NCI-H1930 (cell line): ENCODE results near the gene NARF.
"Not testable (repeated sequence)": the region's sequence is repeated elsewhere in the genome, so short reads cannot be mapped to it uniquely, and the experiment has no call there.

Experiments used
- DNase-seq, 2 experiments: peaks; one replicate each; lab custom pipeline; 2025; lab: John Stamatoyannopoulos, UW

NARF gene

DNA sequence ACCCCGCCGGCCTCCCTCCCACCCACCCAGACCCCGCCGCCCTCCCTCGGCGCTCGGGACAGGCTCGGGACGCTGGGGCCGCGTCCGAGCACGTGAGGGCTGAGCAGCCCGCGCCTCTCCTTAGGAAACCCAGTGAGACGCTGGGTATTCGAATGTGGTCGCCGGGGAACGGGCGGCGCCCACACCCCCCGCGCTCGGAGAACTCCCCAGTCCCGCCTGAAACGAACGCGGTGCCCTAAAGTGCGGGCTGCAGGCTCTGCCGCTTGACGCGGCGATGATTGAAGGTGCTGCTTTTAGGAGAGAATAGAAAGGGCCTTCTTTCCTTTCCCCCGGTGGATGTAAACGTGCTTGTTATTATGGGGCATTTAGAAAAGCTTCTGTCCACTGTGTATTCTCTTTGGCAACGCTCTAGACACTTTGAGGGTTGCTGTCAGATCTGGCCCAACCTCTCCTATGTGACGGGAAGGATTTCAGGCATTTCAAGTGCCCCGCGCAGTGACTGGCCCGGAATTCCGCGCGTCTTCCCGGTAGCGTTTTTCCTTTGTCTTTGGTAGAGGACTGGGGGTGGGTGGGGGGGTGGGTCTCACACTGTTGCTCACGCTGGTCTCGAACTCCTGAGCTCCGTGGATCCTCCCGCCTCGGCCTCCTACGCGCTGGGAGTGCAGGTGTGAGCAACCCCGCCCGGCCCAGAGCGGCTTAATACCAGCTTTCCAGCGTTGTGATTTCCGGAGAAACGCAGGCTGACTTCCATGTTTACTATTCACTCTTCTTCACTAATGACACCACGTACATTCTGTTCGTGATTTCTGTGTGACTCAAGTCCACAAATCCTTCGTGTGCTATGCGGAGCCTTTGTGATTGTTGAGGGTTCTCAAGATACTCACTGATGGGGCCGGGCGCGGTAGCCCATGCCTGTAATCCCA lies 39.2 kb downstream of the NARF start:
- peak; percentile 63 to 67 for DNase-seq

DNA sequence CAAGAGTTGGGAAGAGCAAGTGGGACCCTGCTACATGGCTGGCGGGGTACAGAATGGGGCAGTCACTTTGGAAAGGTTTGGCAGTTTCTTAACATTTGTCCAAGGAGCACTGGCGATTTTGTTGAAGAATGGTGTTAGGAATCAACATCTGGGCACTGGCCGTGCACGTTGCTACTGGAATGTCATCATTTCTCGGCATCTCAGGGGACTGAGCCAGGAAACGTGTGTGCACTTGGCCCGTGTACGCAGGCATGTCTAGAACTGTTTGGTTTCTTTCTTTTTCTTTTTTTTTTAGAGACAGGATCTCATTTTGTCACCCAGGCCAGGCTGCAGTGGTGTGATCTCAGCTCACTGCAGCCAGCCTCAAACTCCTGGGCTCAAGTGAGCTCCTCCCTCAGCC lies 43.7 kb downstream of the NARF start:
- no peak for DNase-seq

DNA sequence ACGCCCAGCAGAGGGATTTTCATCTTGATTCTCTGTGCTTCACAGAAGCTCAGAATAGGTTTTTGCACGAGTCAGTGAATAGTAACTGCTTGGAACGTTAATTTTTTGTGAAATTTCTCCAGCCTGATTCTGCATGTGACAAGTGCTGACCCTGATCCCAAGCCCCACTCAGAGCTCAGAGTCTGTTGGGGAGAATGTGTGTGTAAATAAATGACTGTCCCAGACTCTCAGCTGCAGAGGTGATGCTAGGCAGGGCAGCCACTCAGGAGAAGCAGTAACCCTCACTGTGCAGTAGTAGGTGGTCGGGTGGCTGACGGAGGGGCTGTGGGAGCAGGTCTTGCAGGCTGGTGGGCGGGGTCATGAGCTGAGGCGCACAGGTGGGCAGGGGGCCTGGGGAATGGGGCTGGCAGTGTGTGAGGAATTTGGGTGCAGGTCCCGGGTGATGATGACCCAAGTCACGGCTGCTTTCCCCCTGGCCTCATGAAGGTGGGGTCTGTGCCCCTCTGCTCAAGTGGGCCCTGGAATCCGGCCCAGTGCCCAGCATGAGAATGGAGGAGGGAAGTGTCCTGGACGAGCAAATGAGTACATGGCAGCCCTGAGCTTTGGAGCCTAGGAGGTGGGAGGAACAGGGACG lies 44.7 kb downstream of the NARF start:
- DNase-seq: no peak

DNA sequence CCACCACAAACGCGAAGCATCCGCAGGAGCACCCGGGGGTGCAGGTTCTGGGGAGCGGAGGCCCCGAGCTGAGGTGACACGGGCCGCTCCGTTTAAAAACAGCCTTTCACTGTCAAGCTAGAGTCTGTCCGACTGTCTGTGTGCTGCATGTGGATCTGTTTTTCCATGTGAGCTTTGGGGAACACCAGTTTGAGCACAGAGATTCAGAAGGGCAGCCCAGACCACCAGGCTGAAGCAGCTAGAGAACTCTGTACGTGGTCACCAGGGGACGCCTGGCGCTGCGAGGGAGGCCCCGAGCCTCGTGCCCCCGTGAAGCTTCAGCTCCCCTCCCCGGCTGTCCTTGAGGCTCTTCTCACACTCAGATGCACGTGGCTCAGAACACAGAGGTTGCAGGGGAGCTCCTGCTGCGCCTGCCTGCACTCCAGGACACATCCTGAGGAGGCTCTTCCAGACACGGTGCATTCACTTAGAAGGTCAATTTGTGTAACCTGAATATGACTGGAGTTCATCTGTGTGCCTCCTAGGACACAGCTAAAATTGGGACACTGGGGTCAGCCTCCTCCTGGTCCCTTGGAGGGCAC lies 45.3 kb downstream of the NARF start:
- DNase-seq: no peak

DNA sequence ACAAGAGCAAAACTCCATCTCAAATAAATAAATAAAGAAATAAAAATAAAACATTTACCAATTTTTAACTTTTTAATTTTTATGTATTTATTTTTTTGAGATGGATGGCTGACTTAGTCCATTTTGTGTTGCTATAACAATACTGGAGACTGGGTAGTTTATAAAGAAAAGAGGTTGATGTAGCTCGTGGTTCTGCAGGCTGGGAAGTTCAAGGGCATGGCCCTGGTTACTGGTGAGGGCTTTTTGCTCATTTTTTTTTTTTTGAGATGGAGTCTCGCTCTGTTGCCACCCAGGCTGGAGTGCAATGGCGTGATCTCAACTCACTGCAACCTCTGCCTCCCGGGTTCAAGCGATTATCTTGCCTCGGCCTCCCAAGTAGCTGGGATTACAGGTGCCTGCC lies 46.8 kb downstream of the NARF start:
- DNase-seq: no peak

DNA sequence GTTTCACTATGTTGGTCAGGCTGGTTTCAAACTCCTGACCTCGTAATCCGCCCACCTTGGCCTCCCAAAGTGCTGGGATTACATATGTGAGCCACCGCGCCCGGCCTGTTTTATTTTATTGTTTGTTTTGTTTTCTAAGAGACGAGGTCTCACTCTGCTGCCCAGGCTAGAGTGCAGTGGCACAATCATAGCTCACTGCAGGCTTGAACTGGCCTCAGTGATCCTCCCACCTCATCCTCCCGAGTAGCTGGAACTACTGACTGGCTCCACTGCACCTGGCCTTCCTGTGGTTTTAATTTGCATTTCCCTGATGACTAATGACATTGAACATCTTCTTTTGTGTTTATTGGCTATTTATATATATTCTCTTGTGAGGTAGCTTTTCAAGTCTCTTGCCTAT lies 47.9 kb downstream of the NARF start:
- not testable (repeated sequence) for DNase-seq

DNA sequence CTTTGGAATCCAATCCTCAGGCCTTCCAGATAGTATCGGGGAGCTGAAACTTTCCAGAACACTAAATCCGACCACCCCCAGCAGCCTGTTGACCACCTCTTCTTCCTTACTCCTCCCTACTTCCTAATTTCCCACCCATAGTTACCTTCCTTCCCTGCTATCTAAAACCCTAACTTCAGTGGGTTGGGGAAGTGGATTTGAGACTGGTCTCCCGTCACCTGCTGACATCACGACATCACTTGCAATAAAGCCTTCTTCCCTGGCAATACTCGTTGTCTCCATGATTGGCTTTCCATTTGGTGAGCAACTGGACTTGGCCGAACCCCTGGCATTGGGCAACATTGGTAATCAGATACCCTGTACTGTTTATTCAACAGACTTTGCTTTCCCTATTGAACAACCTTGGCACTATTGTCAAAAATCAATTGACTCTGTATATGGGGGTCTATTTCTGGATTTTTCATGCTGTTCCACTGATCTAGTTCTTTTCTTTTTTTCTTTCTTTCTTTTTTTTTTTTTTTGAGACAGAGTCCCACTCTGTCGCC lies 49.2 kb downstream of the NARF start:
- no peak for DNase-seq

DNA sequence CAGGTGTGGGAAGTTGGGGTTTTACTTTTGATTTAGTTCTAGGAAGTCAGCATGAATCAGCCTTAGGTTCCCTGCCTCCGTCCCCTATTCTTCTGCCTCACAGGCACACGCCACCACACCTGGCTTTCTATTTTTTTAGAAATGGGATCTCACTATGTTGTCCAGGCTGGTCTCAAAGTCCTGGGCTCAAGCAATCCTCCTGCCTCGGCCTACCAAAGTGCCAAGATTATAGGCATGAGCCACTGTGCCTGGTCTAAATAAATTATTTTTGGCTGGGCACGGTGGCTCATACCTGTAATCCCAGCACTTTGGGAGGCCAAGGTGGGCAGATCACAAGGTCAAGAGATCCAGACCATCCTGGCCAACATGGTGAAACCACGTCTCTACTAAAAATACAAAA lies 53.1 kb downstream of the NARF start:
- not testable (repeated sequence) for DNase-seq

DNA sequence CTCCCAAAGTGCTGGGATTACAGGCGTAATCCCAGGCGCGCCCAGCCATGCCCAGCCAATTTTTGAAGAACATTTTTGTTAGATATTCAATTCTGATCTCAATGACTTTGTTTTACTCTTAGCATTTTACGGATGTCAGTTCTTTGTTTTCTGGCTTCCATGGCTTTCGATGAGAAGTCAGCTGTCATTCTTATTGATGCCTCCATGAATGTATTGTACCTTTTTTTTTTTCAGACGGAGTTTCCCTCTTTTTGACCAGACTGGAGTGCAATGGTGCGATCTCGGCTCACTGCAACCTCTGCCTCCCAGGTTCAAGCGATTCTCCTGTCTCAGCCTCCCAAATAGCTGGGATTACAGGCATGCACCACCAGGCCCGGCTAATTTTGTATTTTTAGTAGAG lies 55.3 kb downstream of the NARF start:
- DNase-seq: not testable (repeated sequence)

DNA sequence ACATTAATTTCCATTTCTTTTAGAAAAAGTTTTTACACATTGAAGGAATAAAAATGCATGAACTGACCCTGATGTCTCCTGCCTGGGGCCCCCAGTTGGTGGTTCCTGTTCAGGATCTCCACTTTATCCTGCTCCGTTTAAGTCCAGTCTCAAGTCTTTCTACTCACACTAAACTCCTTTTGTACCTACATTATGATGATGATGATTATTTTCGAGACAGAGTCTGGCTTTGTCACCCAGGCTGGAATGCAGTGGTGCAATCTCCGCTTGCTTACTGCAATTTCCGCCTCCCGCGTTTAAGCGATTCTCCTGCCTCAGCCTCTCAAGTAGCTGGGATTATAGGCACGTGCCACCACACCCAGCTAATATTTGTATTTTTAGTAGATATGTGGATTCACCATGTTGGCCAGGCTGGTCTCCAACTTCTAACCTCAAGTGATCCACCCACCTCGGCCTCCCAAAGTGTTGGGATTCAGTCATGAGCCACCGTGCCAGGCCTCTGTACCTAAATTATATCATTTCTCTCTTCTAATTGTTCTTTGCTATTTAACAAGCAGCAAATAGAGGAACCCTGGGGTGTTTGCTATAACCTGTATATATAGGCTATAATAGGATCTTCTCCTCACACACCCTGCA lies 58.8 kb downstream of the NARF start:
- no peak for DNase-seq

DNA sequence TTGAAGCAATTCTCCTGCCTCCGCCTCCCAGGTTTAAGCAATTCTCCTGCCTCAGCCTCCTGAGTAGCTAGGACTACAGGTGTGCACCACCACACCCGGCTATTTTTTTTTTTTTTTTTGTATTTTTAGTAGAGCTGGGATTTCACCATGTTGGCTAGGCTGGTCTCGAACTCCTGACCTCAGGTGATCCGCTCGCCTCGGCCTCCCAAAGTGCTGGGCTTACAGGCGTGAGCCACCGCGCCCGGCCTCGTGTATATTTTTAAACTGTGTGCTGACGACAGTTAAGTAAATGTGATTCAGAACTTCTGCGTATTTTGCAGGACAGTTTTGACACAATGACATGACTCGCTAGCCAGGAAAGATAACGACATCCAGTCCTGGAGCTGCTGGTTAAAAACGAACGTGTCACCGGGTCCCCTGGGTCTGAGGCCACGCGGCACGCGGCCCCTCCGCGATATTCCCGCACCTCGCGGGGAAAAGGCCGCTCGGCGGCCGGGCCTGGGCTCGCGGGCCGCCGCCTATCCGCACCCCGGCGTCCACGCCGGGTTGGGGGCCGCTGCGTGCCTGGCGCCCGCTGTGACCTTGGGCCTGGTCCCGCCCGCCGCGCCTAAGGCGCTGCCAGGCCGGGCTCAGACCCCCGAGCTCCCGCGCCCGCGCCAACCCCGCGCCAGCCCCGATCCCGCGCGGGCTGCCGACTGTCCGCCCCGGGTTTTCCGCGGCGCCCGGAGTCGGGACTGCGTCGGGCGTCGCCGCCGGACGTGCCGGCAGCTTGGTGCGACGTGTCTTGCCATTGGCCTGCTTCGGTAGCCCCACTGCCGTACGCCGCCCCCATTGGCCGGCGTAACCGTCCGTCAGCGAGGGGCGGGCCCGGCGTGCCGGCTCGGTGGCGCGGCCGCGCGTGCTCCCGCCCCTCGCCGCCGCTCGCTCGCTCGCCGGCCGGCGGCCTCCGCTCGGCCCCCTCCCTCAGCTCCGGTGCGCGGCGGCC lies 60.6 kb downstream of the NARF start, which contains the start of gene FOXK2:
FOXK2 (plus strand) TSS at position 907 of the 985 bp plus-strand sequence. CDS start 157 bp downstream, outside the sequence.
- peak; percentile 91 to 98 for DNase-seq

DNA sequence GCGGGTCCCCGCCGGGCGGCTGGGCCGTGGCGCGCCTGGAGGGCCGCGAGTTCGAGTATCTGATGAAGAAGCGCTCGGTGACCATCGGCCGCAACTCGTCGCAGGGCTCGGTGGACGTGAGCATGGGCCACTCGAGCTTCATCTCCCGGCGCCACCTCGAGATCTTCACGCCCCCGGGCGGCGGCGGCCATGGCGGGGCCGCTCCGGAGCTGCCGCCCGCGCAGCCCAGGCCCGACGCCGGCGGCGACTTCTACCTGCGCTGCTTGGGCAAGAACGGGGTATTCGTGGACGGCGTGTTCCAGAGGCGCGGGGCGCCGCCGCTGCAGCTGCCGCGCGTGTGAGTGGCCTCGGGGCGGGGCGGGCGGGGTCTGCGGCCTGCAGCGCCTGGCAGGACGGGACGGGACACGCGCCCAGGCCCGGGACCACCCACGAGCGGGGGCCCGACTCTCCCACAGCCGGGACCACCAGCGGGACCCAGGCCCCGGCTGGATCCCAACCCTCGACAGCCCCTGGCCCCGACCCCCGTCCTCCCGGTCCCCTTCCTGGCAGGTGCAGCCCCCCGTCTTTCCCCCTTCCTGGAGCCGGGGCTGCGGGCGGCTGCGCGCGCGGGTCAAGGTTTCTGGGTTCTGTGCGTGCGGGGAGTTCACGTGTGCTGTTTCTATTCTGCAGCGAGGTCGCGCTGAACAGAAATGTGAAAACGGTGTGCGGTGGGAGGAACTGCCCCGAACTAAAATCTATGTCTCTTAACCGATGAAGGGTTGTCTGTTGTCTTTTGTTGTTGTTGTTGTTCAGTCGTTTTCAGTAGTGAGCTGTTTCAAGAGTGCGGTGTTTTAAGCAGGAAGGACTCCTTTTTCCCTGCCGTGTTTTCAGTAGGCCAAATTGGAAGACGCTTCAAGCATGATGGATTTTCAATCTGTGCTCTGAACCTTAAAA lies 61.7 kb downstream of the NARF start:
- DNase-seq: no peak

DNA sequence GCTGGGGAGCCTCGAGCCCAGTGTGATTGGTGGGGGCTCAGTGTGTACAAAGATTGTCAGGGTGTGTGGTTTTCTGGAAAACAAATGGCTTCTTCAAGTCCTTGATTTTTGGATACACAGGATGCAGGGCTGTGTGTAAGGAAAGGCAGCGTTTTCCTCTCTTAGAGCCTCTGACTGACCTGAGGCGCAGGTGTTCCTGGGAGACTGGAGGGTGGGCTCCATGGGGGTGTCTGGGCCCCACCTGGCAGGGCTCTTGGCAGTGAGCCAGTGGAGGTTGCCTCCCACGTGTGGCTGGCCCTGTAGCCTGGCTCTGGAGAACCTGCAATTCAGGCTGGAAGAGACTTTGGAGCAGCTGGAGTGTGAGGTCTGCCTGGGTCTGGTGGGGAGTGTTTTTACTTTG lies 66.0 kb downstream of the NARF start:
- DNase-seq: no peak

DNA sequence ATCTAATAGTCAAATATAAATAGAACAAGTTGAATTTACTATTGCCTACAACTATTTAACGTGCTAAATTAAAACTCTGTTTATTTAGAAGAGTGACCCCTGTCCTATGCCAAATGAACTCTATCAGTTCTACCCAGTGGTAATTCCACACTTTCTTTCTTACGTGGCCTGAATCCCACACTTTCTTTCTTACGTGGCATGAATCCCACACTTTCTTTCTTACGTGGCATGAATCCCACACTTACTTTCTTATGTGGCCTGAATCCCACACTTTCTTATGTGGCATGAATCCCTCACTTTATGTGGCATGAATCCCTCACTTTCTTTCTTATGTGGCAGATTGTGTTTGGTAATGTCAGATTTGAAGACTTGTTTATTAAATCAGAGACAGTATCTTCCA lies 67.2 kb downstream of the NARF start:
- no peak for DNase-seq

DNA sequence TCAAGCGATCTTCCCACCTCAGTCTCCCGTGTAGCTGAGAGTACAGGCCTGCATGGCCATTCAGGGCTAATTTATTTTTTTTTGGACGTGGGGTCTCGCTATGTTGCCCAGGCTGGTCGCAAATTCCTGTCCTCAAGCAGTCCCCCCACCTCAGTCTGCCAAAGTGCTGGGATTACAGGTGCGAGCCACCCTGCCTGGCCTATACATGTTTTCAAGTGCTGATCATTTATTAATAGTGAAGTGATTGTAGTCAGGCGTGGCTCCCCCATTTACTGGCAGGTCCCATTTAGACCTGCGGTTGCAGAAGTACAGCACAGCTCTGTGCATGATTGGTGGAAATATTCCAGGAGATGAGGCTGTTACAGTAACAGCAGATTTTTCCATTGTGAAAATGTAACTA lies 69.4 kb downstream of the NARF start:
- no peak for DNase-seq

DNA sequence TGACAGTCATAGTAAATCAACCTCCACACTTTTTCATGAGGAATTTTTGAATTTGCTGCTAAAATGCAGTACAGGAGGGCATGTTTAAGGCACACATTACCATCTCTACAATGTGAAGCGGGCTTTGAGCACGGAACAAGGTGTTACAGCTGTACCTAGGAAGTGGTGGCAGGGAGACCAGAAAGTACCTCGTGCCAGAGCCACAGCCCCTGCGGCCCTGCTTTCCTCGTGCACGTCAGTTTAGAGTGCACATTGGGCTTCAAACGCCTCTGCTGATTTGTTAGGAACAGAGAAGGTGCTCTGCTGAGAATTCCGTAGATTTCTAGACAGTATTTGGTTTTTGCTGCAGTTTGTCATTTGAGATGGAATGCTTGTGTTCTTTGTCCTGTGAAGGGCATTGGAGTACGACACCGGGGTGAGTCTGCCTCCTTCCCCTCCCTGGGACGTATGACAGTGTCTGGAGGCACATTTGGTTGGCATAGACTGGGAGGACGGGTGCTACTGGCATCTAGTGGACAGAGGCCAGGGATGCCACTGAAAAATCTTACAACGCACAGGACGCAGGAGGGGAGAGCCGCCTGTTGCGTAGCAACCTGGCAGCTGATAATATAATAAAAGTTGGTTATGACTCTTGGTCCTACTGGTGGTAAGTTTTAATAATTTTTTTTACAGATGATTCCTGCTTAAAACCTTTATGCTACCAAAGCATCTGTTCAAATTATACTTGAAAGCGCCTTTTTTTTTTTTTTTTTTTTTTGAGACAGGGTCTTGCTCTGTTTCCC lies 70.1 kb downstream of the NARF start:
- DNase-seq: no peak

DNA sequence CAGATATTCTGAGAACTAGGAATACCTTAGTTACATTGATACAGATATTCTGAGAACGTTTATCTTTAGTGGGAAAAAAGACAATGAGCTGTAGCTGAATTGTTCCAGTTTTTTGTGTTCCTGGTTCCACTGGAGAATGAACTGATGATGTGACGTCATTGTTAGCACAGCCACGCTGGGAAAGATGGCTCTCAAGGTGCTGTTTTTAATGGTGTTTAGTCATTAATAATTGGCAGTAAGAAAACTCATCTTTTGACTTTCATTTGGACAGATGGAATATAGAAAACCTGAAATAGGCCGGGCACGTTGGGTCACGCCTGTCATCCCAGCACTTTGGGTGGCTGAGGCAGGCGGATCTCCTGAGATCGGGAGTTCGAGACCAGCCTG lies 71.4 kb downstream of the NARF start:
- DNase-seq: no peak

DNA sequence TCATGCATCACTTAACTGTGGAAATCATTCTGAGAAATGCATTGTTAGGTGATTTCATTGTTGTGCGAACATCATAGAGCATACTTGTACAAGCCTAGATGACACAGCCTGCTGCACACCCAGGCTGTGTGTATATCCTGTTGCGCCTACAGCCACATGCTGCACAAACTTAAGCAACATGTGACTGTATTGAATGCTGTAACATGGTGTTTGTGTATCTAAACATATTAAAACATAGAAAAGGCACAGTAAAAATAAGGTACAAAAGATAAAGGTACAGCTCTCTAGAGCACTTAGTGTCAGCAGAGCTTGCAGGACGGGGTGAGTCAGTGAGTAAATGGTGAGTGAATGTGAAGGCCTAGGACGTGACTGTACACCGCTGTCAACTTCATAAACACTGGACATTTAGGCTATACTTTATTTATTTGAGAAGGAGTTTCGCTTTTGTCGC lies 72.9 kb downstream of the NARF start:
- no peak for DNase-seq

DNA sequence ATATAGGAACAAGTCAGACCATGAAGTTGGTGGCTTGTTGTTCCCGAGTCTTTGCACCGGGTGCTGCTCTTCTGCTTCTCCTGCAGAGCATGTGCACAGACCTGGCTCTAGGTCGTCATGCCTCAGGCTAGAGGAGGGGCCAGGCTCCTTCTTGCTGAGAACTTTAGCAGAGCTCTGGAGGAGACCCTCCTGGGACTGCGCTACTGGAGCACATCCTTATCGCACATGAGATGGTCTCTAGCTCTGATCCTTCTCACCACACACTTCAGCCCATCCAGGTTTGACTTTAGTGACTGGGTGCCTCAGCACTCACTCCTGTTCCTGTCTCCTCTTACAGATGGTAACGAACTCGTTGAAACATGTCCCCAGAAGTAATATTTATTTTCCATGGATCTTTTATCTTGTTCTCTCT lies 75.9 kb downstream of the NARF start:
- DNase-seq: no peak
